Activated T-cell treated with anti-CD3 and anti-CD28 coated beads for 24 hours (primary cell): ENCODE measurements around the gene MYCN.
"Not testable (repeated sequence)": the region's sequence is repeated elsewhere in the genome, so short reads cannot be mapped to it uniquely, and the experiment has no call there.

ENCODE experiments used
- DNase-seq: peaks from one replicate; pipeline ENCODE4 v3.0.0-alpha.2; 2020; ENCODE audit warnings: low read depth

Gene MYCN

GRCh38 chr2:15939854-15940660 lies at the start of gene MYCN:
Gene MYCN (plus strand): TSS chr2:15940550. CDS start chr2:15942065, 1,515 bp downstream.
- peak; percentile 23 for DNase-seq

- DNase-seq = no peak
Observed at GRCh38 chr2:15890936-15891905, 49.1 kb upstream of the MYCN start.

GRCh38 chr2:15892151-15892880 lies 48.0 kb upstream of the MYCN start:
- DNase-seq = no peak

- no peak for DNase-seq
Observed at GRCh38 chr2:15893085-15893484, 47.3 kb upstream of the MYCN start.

- no peak for DNase-seq
Observed at GRCh38 chr2:15893689-15894480, 46.5 kb upstream of the MYCN start.

GRCh38 chr2:15894481-15895144 lies 45.7 kb upstream of the MYCN start:
- no peak for DNase-seq

- DNase-seq = no peak
Observed at GRCh38 chr2:15895615-15896469, 44.5 kb upstream of the MYCN start.

GRCh38 chr2:15896859-15897258 lies 43.5 kb upstream of the MYCN start:
- DNase-seq = no peak

- no peak for DNase-seq
Observed at GRCh38 chr2:15897431-15898098, 42.8 kb upstream of the MYCN start.

- no peak for DNase-seq
Observed at GRCh38 chr2:15899327-15899612, 41.1 kb upstream of the MYCN start.

- no peak for DNase-seq
Observed at GRCh38 chr2:15899751-15900493, 40.4 kb upstream of the MYCN start.

- DNase-seq = no peak
Observed at GRCh38 chr2:15901095-15901807, 39.1 kb upstream of the MYCN start.

GRCh38 chr2:15901808-15902130 lies 38.6 kb upstream of the MYCN start:
- DNase-seq = no peak

GRCh38 chr2:15903910-15904309 lies 36.4 kb upstream of the MYCN start:
- not testable (repeated sequence) for DNase-seq

- DNase-seq = no peak
Observed at GRCh38 chr2:15905267-15905645, 35.1 kb upstream of the MYCN start.

- no peak for DNase-seq
Observed at GRCh38 chr2:15905986-15906491, 34.3 kb upstream of the MYCN start.

GRCh38 chr2:15906778-15907177 lies 33.6 kb upstream of the MYCN start:
- no peak for DNase-seq
